ENCODE results near the gene MGLL.

MGLL gene

DNA sequence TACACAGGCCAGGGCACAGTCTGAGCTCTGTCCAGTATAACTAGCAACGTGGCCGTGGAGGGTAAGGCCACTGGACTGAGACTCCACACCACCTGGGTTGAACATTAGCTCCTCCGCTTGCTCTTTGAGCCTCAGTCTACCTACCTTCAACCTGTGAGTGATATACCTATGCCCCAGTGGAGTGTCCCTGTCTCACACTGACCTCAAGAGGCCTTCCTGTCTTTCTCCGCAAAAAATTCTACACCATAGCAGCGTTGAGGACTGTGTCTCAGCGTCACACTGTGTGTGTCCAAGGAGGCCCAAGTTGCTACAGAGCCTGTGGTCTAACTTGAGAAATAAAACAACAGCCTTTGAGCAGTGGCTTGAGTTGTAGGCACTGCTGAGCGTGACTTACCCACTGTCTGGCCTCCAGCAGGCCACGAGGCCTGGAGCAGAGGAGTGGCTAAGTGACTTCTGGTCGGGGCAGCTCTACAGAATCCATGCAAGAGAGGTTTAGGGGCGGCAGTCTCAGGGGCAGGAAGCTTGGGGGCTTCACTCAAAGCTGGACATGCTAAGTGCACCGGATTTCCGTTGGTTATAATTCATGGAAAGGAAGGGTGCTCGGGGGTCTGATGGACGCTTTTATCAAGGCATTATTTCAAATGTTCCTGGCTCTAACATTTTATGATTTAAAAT, 2.0 kb upstream of the MGLL start:
- H3K27ac ChIP-seq, result no peak overlapping the region
- TF ChIP-seq ZFX (IDR thresholded peaks at IDR 0.05; ENCODE audit: borderline replicate concordance), result no peak
- TF ChIP-seq, protein P1, sequence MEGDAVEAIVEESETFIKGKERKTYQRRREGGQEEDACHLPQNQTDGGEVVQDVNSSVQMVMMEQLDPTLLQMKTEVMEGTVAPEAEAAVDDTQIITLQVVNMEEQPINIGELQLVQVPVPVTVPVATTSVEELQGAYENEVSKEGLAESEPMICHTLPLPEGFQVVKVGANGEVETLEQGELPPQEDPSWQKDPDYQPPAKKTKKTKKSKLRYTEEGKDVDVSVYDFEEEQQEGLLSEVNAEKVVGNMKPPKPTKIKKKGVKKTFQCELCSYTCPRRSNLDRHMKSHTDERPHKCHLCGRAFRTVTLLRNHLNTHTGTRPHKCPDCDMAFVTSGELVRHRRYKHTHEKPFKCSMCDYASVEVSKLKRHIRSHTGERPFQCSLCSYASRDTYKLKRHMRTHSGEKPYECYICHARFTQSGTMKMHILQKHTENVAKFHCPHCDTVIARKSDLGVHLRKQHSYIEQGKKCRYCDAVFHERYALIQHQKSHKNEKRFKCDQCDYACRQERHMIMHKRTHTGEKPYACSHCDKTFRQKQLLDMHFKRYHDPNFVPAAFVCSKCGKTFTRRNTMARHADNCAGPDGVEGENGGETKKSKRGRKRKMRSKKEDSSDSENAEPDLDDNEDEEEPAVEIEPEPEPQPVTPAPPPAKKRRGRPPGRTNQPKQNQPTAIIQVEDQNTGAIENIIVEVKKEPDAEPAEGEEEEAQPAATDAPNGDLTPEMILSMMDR (IDR thresholded peaks at IDR 0.05), result no peak

DNA sequence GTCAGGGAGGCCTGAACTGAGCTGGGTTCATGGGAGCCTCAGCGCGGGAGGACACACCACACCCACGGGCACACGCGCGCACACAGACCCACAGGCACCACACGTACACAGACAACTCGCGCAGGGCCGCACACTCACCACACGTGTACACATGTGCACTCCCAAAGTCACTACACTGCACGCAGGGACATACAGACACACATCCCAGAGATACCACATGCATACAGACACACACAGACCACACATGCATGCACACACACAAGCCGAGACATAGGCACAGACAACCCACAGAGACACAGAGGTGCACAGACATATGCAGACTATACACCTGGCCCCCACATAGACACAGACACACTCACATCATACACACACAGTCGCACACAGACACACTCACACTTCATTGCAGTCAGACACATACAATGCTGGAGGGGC, 1.1 kb upstream of the MGLL start:
- TF ChIP-seq, protein P1 (IDR thresholded peaks at IDR 0.05), result no peak
- no peak for TF ChIP-seq ZFX (IDR thresholded peaks at IDR 0.05; ENCODE audit: borderline replicate concordance)
- H3K27ac ChIP-seq, result no peak overlapping the region

DNA sequence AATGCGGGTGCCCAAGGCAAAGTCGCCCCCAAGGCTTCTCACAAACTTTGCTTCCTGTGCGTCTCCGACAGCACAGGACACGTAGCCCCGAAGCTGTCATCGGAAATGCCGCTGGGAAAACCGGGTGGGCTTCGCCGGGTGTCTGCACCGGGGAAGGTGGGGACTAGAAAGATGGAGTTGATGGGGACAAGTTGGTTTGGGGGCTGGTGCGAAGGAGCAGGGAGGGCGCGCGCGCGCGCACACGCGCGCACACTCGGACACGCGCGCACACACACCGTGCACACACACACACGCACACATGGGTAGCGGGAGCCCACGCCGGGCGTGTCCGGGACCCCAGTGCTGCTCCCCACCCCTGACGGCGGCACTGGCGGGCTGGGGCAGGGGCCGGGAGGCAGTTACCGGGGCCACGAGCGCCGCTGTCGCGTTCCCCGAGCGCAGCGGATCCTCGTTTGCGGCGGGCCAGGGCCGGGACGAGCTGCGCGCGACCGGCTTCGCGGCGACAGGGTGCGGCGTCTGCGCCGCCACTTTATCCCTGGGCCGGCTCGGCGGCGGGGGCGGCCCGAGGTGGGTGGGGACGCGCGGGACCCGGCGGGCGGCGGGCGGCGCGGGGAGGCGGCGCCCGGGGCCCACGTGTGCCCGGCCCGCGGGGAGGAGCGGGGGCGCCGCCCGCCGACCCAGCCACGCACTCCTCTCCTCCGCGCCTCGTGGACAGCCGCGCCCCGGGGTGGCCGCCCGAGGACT, 539 bp upstream of the MGLL start:
- TF ChIP-seq, protein P1 (IDR thresholded peaks at IDR 0.05), result 0 out of 2 replicates have a peak, but pooled peaks have one; percentile 21
- TF ChIP-seq ZFX (IDR thresholded peaks at IDR 0.05; ENCODE audit: borderline replicate concordance), result no peak
- no peak overlapping the region for H3K27ac ChIP-seq

DNA sequence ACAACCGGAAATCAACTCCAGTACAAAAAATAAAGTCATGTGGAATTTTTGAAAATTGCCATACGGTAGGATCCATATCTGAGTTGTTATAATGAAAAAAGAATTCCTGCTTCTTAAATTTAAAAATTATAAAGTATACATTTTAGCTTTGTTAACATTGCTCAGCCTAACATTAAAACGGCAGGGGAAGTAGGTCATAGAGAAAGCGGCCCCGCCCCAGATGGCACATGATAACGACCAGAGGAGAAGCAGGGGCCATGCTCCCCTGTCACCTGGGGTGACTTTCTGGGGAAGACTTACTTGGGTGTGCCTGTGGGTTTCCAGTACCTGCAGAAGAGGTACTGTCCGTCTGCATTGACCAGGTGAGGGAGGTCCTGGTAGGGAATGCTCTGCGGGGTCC, 921 bp downstream of the MGLL start:
- TF ChIP-seq, protein P1 (IDR thresholded peaks at IDR 0.05), result no peak
- TF ChIP-seq ZFX (IDR thresholded peaks at IDR 0.05; ENCODE audit: borderline replicate concordance), result no peak
- no peak overlapping the region for H3K27ac ChIP-seq

DNA sequence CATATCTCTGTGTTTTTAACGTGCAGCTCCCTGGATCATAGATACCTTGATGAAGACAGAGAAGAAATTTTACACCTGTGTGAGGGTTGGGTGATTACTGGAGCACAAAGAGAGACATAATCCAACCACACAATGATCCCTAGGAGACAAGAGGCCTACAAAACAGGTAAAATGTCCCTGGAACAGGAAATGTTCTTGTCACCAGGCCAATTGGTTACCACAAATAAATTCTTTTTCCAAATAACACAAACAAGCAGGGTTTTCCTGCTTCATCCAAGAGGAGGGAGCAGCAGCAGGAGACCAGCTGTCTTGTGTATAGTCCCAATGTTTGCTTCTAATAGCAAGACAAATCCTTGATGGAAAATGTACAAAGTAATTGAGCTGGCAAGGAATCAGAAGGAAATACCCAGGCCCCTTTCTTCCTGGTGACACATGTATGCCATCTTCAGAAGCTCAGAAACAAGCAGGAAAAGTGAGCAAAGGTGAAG, 1.4 kb downstream of the MGLL start:
- TF ChIP-seq, protein P1 (IDR thresholded peaks at IDR 0.05), result no peak
- no peak for TF ChIP-seq ZFX (IDR thresholded peaks at IDR 0.05; ENCODE audit: borderline replicate concordance)
- peak overlapping the region; percentile 26; the same call in 1 of the 2 replicates for H3K27ac ChIP-seq

DNA sequence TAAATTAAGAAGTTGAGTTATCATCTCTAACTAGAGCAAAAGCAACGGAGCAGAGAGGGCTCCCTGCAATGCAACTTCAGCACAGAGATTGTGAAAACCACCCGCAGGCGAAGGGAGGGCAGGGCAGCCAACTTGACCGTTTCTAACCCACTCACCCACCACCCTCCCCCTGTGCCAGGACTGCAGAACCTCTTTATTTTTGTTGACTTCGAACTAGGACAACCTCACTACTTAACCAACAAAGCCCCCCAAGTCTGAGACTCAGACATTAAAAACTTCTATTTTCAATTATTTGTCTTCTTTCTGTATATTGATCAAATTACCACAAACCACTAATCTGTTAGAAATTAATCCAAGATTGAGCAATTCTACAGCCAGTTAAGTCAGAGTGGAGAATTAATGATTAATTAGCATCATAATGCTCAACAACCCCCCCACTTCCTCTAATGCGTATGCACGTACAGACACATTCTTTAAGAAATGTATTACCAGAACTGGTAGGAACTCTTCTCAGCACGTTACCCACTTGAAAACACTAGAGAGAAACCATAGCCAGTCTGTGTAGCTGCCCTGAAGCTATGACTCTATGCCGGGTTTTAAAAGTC, 2.0 kb downstream of the MGLL start:
- TF ChIP-seq, protein P1 (IDR thresholded peaks at IDR 0.05), result no peak
- TF ChIP-seq ZFX (IDR thresholded peaks at IDR 0.05; ENCODE audit: borderline replicate concordance), result no peak
- peak overlapping the region; percentile 26; the same call in 1 of the 2 replicates for H3K27ac ChIP-seq

All from 22Rv1 (cell line).